Astrocyte (in vitro differentiated cells and primary cell): ENCODE measurements around the gene SNED1.

ENCODE experiments used
- EZH2 ChIP-seq: IDR thresholded peaks from 2 replicates; pipeline ENCODE4 v1.6.1; 2012; ENCODE audit warnings: mild to moderate bottlenecking, low read length, inconsistent platforms; ENCODE audit not compliant: insufficient read depth
- TF ChIP-seq, protein P1 (sequence below): IDR thresholded peaks from 2 replicates; pipeline ENCODE4 v1.5.1; 2011; ENCODE audit warnings: low read depth, mild to moderate bottlenecking, inconsistent platforms, low read length, moderate library complexity; ENCODE audit not compliant: insufficient read depth

DNA sequence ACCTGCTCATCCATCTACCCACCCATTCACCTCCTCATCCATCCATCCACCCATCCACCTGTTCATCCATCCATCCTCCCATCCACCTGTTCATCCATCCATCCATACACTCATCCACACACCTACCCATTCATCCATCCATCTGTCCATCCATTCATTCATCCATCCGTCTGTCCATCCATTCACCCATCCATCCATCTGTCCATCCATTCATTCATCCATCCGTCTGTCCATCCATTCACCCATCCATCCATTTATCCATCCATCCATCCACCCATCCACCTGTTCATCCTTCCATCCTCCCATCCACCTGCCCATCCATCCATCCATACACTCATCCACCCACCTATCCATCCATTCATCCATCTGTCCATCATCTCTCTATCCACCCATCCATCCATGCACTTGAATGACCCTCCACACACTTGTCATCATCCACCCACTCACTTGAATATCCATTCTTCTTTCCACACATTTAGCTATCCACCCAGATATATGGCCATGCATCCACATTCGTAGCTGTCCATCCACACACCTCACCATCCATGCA is 47.3 kb upstream of the SNED1 start:
- TF ChIP-seq, protein P1, sequence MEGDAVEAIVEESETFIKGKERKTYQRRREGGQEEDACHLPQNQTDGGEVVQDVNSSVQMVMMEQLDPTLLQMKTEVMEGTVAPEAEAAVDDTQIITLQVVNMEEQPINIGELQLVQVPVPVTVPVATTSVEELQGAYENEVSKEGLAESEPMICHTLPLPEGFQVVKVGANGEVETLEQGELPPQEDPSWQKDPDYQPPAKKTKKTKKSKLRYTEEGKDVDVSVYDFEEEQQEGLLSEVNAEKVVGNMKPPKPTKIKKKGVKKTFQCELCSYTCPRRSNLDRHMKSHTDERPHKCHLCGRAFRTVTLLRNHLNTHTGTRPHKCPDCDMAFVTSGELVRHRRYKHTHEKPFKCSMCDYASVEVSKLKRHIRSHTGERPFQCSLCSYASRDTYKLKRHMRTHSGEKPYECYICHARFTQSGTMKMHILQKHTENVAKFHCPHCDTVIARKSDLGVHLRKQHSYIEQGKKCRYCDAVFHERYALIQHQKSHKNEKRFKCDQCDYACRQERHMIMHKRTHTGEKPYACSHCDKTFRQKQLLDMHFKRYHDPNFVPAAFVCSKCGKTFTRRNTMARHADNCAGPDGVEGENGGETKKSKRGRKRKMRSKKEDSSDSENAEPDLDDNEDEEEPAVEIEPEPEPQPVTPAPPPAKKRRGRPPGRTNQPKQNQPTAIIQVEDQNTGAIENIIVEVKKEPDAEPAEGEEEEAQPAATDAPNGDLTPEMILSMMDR = no peak
- no peak for TF ChIP-seq EZH2
